ENCODE measurements around the gene THBS4. TPM values are rescaled to one million over a fixed set of nuclear protein-coding genes. Genes with fewer than 3 reads are reported as not detected.

The THBS4 gene
- polyA plus RNA-seq, 1 of the 3 experiments (the other 2 are of a cell fraction): 1.1 TPM

DNA sequence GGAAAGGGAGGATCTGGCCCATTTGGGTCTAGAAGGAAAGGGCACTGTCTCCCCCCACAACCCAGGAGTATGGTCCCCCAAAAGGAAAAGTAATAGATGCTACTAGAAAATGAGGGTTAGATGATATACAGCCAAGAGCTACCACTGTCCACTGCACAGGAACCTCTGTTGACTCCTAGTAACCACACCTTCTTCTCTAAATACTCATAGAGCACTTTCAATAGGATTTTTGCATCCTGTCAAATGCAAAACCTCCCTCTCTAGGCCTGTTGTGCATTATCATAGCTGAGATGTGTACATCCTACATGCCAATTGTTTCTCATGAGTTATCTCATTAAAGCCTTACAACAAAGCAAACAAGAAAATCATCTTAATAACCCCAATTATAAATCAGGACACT lies 66.8 kb downstream of the THBS4 start:
- Histone ChIP-seq H4K20me1 (ENCODE audit: insufficient read depth) (no peaks in the 10 kb centered on the region), H3K27ac (ENCODE audit: low read depth in 2 of 2, low read length in 1 of 2) (no peak overlapping the region), H3K9me2 (no peaks in the 10 kb centered on the region), H3K9ac (no peak overlapping the region), H3K4me2 (no peak overlapping the region), H2AFZ (ENCODE audit: low read depth) (no peak overlapping the region), H3K79me2 (ENCODE audit: insufficient read depth) (no peaks in the 10 kb centered on the region), H3K4me3 (ENCODE audit: low read depth in 2 of 2, low read length in 1 of 2) (no peak overlapping the region), H3K27me3 (ENCODE audit: insufficient read depth) (no peaks in the 10 kb centered on the region), H3F3A (replicated peaks; ENCODE audit: insufficient read depth) (no peaks in the 10 kb centered on the region), H3K9me3 (no peaks in the 10 kb centered on the region), H3K36me3 (replicated peaks in 1 of 2; ENCODE audit: control insufficient read depth in 1 of 2, insufficient read depth in 2 of 2, low read length in 1 of 2) (no peaks in the 10 kb centered on the region), H3K4me1 (ENCODE audit: control insufficient read depth in 1 of 2, insufficient read depth in 2 of 2, low read depth in 1 of 2, low read length in 1 of 2) (no peaks in the 10 kb centered on the region)
- TF ChIP-seq EZH2phosphoT487 (IDR thresholded peaks at IDR 0.05; ENCODE audit: borderline replicate concordance, low read depth): no peak
- no peak for TF ChIP-seq GATA2 (CRISPR knock-in tag; IDR thresholded peaks at IDR 0.05)
- TF ChIP-seq RFX5 (IDR thresholded peaks at IDR 0.05; ENCODE audit: low read length): no peak
- no peak for TF ChIP-seq RCOR1 (IDR thresholded peaks at IDR 0.05; ENCODE audit: low read length)
- TF ChIP-seq, protein P1, sequence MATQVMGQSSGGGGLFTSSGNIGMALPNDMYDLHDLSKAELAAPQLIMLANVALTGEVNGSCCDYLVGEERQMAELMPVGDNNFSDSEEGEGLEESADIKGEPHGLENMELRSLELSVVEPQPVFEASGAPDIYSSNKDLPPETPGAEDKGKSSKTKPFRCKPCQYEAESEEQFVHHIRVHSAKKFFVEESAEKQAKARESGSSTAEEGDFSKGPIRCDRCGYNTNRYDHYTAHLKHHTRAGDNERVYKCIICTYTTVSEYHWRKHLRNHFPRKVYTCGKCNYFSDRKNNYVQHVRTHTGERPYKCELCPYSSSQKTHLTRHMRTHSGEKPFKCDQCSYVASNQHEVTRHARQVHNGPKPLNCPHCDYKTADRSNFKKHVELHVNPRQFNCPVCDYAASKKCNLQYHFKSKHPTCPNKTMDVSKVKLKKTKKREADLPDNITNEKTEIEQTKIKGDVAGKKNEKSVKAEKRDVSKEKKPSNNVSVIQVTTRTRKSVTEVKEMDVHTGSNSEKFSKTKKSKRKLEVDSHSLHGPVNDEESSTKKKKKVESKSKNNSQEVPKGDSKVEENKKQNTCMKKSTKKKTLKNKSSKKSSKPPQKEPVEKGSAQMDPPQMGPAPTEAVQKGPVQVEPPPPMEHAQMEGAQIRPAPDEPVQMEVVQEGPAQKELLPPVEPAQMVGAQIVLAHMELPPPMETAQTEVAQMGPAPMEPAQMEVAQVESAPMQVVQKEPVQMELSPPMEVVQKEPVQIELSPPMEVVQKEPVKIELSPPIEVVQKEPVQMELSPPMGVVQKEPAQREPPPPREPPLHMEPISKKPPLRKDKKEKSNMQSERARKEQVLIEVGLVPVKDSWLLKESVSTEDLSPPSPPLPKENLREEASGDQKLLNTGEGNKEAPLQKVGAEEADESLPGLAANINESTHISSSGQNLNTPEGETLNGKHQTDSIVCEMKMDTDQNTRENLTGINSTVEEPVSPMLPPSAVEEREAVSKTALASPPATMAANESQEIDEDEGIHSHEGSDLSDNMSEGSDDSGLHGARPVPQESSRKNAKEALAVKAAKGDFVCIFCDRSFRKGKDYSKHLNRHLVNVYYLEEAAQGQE (IDR thresholded peaks at IDR 0.05; ENCODE audit: low read depth, low read length): no peak
- TF ChIP-seq RXRA (IDR thresholded peaks at IDR 0.05; ENCODE audit: borderline replicate concordance, low read depth): no peak
- TF ChIP-seq ELF1 (IDR thresholded peaks at IDR 0.05): no peak
- TF ChIP-seq YY1 (IDR thresholded peaks at IDR 0.05; ENCODE audit: low read depth): no peak
- no peak for TF ChIP-seq CHD2 (IDR thresholded peaks at IDR 0.05; ENCODE audit: low read length, partially characterized antibody)
- TF ChIP-seq, protein P2, sequence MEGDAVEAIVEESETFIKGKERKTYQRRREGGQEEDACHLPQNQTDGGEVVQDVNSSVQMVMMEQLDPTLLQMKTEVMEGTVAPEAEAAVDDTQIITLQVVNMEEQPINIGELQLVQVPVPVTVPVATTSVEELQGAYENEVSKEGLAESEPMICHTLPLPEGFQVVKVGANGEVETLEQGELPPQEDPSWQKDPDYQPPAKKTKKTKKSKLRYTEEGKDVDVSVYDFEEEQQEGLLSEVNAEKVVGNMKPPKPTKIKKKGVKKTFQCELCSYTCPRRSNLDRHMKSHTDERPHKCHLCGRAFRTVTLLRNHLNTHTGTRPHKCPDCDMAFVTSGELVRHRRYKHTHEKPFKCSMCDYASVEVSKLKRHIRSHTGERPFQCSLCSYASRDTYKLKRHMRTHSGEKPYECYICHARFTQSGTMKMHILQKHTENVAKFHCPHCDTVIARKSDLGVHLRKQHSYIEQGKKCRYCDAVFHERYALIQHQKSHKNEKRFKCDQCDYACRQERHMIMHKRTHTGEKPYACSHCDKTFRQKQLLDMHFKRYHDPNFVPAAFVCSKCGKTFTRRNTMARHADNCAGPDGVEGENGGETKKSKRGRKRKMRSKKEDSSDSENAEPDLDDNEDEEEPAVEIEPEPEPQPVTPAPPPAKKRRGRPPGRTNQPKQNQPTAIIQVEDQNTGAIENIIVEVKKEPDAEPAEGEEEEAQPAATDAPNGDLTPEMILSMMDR (IDR thresholded peaks at IDR 0.05): no peak
- TF ChIP-seq TAF1 (IDR thresholded peaks at IDR 0.05; ENCODE audit: borderline replicate concordance, low read depth, low read length): no peak
- no peak for TF ChIP-seq RAD21 (IDR thresholded peaks at IDR 0.05; ENCODE audit: low read length)
- no peak for TF ChIP-seq NFIC (IDR thresholded peaks at IDR 0.05; ENCODE audit: borderline replicate concordance)
- TF ChIP-seq TCF12 (IDR thresholded peaks at IDR 0.05): no peak
- TF ChIP-seq SIN3A (IDR thresholded peaks at IDR 0.05; ENCODE audit: borderline replicate concordance, low read depth, low read length): no peak
- no peak for TF ChIP-seq SMC3 (IDR thresholded peaks at IDR 0.05; ENCODE audit: low read depth, low read length)
- TF ChIP-seq, protein P3, sequence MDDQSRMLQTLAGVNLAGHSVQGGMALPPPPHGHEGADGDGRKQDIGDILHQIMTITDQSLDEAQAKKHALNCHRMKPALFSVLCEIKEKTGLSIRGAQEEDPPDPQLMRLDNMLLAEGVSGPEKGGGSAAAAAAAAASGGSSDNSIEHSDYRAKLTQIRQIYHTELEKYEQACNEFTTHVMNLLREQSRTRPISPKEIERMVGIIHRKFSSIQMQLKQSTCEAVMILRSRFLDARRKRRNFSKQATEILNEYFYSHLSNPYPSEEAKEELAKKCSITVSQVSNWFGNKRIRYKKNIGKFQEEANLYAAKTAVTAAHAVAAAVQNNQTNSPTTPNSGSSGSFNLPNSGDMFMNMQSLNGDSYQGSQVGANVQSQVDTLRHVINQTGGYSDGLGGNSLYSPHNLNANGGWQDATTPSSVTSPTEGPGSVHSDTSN (IDR thresholded peaks at IDR 0.05): no peak
- no peak for TF ChIP-seq MXI1 (IDR thresholded peaks at IDR 0.05; ENCODE audit: low read depth, low read length)
- ChIA-PET CTCF (interaction anchor here (0.8 to 3.3 kb wide), 4 partner anchors 10 to 205 kb away, joined by 3 to 11 read pairs (median 5); no protein-coding TSS in a partner anchor), POLR2A (no interaction called here)
- DNase-seq: no peak

Measured in SK-N-SH (cell line).